Measurements from ENCODE around the gene KCNK16.

KCNK16 gene

GRCh38 chr6:39342692-39343395 is 20.3 kb upstream of the KCNK16 start:
- in situ Hi-C loops (cut with HindIII; ENCODE audit: low sequenced_read_pairs): no loop called here

GRCh38 chr6:39341937-39342336 is 19.4 kb upstream of the KCNK16 start:
- in situ Hi-C loops (cut with HindIII; ENCODE audit: low sequenced_read_pairs): no loop called here

- in situ Hi-C loops (cut with HindIII; ENCODE audit: low sequenced_read_pairs): no loop called here
These were observed 18.9 kb upstream of the KCNK16 start for GRCh38 chr6:39341352-39341751.

GRCh38 chr6:39339868-39340550 is 17.5 kb upstream of the KCNK16 start:
- in situ Hi-C loops (cut with HindIII; ENCODE audit: low sequenced_read_pairs): no loop called here

- in situ Hi-C loops (cut with HindIII; ENCODE audit: low sequenced_read_pairs): no loop called here
These were observed 16.8 kb upstream of the KCNK16 start for GRCh38 chr6:39339096-39339867.

GRCh38 chr6:39338397-39338796 is 15.9 kb upstream of the KCNK16 start:
- in situ Hi-C loops (cut with HindIII; ENCODE audit: low sequenced_read_pairs): no loop called here

- in situ Hi-C loops (cut with HindIII; ENCODE audit: low sequenced_read_pairs): no loop called here
These were observed 13.5 kb upstream of the KCNK16 start for GRCh38 chr6:39335780-39336545.

- in situ Hi-C loops (cut with HindIII; ENCODE audit: low sequenced_read_pairs): no loop called here
These were observed 11.3 kb upstream of the KCNK16 start for GRCh38 chr6:39333644-39334438.

GRCh38 chr6:39330476-39330875 is 8.0 kb upstream of the KCNK16 start:
- in situ Hi-C loops (cut with HindIII; ENCODE audit: low sequenced_read_pairs): no loop called here

GRCh38 chr6:39330057-39330456 is 7.6 kb upstream of the KCNK16 start:
- in situ Hi-C loops (cut with HindIII; ENCODE audit: low sequenced_read_pairs): no loop called here

GRCh38 chr6:39328066-39328465 is 5.6 kb upstream of the KCNK16 start:
- in situ Hi-C loops (cut with HindIII; ENCODE audit: low sequenced_read_pairs): no loop called here

GRCh38 chr6:39327507-39327906 is 5.0 kb upstream of the KCNK16 start:
- in situ Hi-C loops (cut with HindIII; ENCODE audit: low sequenced_read_pairs): no loop called here

GRCh38 chr6:39321761-39322160 is 741 bp downstream of the KCNK16 start:
- in situ Hi-C loops (cut with HindIII; ENCODE audit: low sequenced_read_pairs): no loop called here

GRCh38 chr6:39320363-39320984 is 2.0 kb downstream of the KCNK16 start:
- in situ Hi-C loops (cut with HindIII; ENCODE audit: low sequenced_read_pairs): no loop called here

- in situ Hi-C loops (cut with HindIII; ENCODE audit: low sequenced_read_pairs): no loop called here
These were observed 2.7 kb downstream of the KCNK16 start for GRCh38 chr6:39319621-39320362.

- in situ Hi-C loops (cut with HindIII; ENCODE audit: low sequenced_read_pairs): no loop called here
These were observed 5.2 kb downstream of the KCNK16 start for GRCh38 chr6:39317256-39317655.

- in situ Hi-C loops (cut with HindIII; ENCODE audit: low sequenced_read_pairs): no loop called here
These were observed 8.2 kb downstream of the KCNK16 start, which contains the start of gene KCNK17 for GRCh38 chr6:39314273-39314795. TSS of gene KCNK17 (minus strand) at chr6:39314419. CDS start at chr6:39314320, 99 bp downstream.

- in situ Hi-C loops (cut with HindIII; ENCODE audit: low sequenced_read_pairs): no loop called here
These were observed 8.8 kb downstream of the KCNK16 start for GRCh38 chr6:39313526-39314272.

Data from DLD1 (cell line).